CD1c-positive myeloid dendritic cell (primary cell): ENCODE data around the gene SLC35G2.
"Not testable (repeated sequence)": the region's sequence is repeated elsewhere in the genome, so short reads cannot be mapped to it uniquely, and the experiment has no call there.

ENCODE experiments used
- DNase-seq: peaks from one replicate; pipeline ENCODE4 v3.0.0-alpha.2; 2016; ENCODE audit errors: extremely low spot score

The SLC35G2 gene

GRCh38 chr3:136835089-136835812 is 16.3 kb downstream of the SLC35G2 start:
- no peak for DNase-seq

GRCh38 chr3:136835813-136836510 is 17.0 kb downstream of the SLC35G2 start:
- DNase-seq: no peak

GRCh38 chr3:136836511-136837156 is 17.7 kb downstream of the SLC35G2 start:
- DNase-seq: no peak

- no peak for DNase-seq
These were observed 20.0 kb downstream of the SLC35G2 start for GRCh38 chr3:136838641-136839555.

GRCh38 chr3:136839556-136839931 is 20.6 kb downstream of the SLC35G2 start:
- no peak for DNase-seq

- DNase-seq: no peak
These were observed 21.3 kb downstream of the SLC35G2 start for GRCh38 chr3:136840252-136840651.

GRCh38 chr3:136842294-136842693 is 23.4 kb downstream of the SLC35G2 start:
- DNase-seq: no peak

GRCh38 chr3:136844724-136845123 is 25.8 kb downstream of the SLC35G2 start:
- DNase-seq: no peak

- no peak for DNase-seq
These were observed 33.3 kb downstream of the SLC35G2 start for GRCh38 chr3:136852180-136852579.

- peak; percentile 19 for DNase-seq
These were observed 37.7 kb downstream of the SLC35G2 start for GRCh38 chr3:136856665-136857064.

GRCh38 chr3:136858381-136858780 is 39.5 kb downstream of the SLC35G2 start:
- peak; percentile 74 for DNase-seq

- peak; percentile 11 for DNase-seq
These were observed 41.6 kb downstream of the SLC35G2 start for GRCh38 chr3:136860541-136860940.

GRCh38 chr3:136861890-136862616 is 43.1 kb downstream of the SLC35G2 start, which contains the start of gene NCK1:
TSS of gene NCK1 (plus strand) at chr3:136862208. CDS start at chr3:136928002, 65,794 bp downstream.
- DNase-seq: peak; percentile 98

- peak; percentile 54 for DNase-seq
These were observed 43.8 kb downstream of the SLC35G2 start for GRCh38 chr3:136862617-136863322.

- no peak for DNase-seq
These were observed 50.4 kb downstream of the SLC35G2 start for GRCh38 chr3:136869282-136869681.

GRCh38 chr3:136872258-136872657 is 53.3 kb downstream of the SLC35G2 start:
- not testable (repeated sequence) for DNase-seq

GRCh38 chr3:136879510-136879909 is 60.6 kb downstream of the SLC35G2 start:
- not testable (repeated sequence) for DNase-seq

- DNase-seq: no peak
These were observed 63.6 kb downstream of the SLC35G2 start for GRCh38 chr3:136882571-136882970.

GRCh38 chr3:136883967-136884720 is 65.2 kb downstream of the SLC35G2 start:
- DNase-seq: no peak
